ENCODE measurements around the gene IL36RN.

GRCh38 chr2:113081488-113082210 lies 22.7 kb downstream of the IL36RN start:
- no peak for TF ChIP-seq POLR2A (IDR thresholded peaks at IDR 0.05)
- TF ChIP-seq CTCF (IDR thresholded peaks at IDR 0.05), result no peak

All from thyroid gland (tissue), 4 donors.